Smooth muscle cell (in vitro differentiated cells): ENCODE results near the gene C10orf90. TPM values are rescaled to one million over a fixed set of nuclear protein-coding genes. Genes with fewer than 3 reads are reported as not detected.

ENCODE experiments used
- DNase-seq: peaks from one replicate; lab custom pipeline; 2025; ENCODE audit not compliant: unreplicated experiment; lab: John Stamatoyannopoulos, UW
- H2AFZ ChIP-seq: fragments of 200-600 bp; sonication (generic); 2 replicates; pipeline ENCODE4 v1.6.0; 2016; ENCODE audit warnings: antibody characterized with exemption, low read depth, mild to moderate bottlenecking
- H3F3A ChIP-seq: fragments of 200-600 bp; sonication (generic); 2 replicates; pipeline ENCODE4 v1.6.0; 2017; ENCODE audit warnings: antibody characterized with exemption, low read depth
- H3K27ac ChIP-seq: fragments of 200-600 bp; sonication (generic); 2 replicates; pipeline ENCODE4 v1.5.1; 2016; ENCODE audit warnings: low read depth, mild to moderate bottlenecking
- H3K27me3 ChIP-seq: fragments of 200-600 bp; sonication (generic); 2 replicates; pipeline ENCODE4 v1.6.1; 2016; ENCODE audit warnings: low read depth, mild to moderate bottlenecking
- H3K36me3 ChIP-seq: fragments of 200-600 bp; sonication (generic); 2 replicates; pipeline ENCODE4 v1.5.1; 2016; ENCODE audit warnings: low read depth
- H3K4me1 ChIP-seq: fragments of 200-600 bp; sonication (generic); 2 replicates; pipeline ENCODE4 v1.5.1; 2016; ENCODE audit warnings: low read depth
- H3K4me2 ChIP-seq: fragments of 200-600 bp; sonication (generic); 2 replicates; pipeline ENCODE4 v1.6.0; 2016; ENCODE audit warnings: mild to moderate bottlenecking
- H3K4me3 ChIP-seq: fragments of 200-600 bp; sonication (generic); 2 replicates; pipeline ENCODE4 v1.5.1; 2016; ENCODE audit warnings: mild to moderate bottlenecking
- H3K79me2 ChIP-seq: fragments of 200-600 bp; sonication (generic); 2 replicates; pipeline ENCODE4 v1.6.0; 2016; ENCODE audit warnings: low read depth, mild to moderate bottlenecking
- H3K9ac ChIP-seq: fragments of 200-600 bp; sonication (generic); 2 replicates; pipeline ENCODE4 v1.6.0; 2016; ENCODE audit warnings: low read depth
- H3K9me3 ChIP-seq: fragments of 200-600 bp; sonication (generic); replicated peaks from 2 replicates; pipeline ENCODE4 v1.5.1; 2016; ENCODE audit warnings: low read depth
- H4K20me1 ChIP-seq: fragments of 200-600 bp; sonication (generic); 2 replicates; pipeline ENCODE4 v1.6.0; 2016; ENCODE audit warnings: low read depth
- WGBS: methylation state at CpG from one replicate; pipeline ENCODE4 v1.1.7; 2016; ENCODE audit warnings: low lambda C conversion rate; 5-methylcytosine and 5-hydroxymethylcytosine counted together
- polyA plus RNA-seq: library from polyadenylated mRNA; unstranded; fragments of >200 nt; fragmentation: Nextera tagmentation; extraction: Ambion mirVana; gene quantifications from 2 replicates; pipeline ENCODE4 v1.2.1, GENCODE V29; 2016
- total RNA-seq: library from RNA; depleted of rRNA; stranded (reverse); fragments of >200 nt; gene quantifications from 2 replicates; pipeline ENCODE4 v1.2.3, GENCODE V29; 2014
- TF ChIP-seq, protein P1 (sequence below): fragments of 200-600 bp; sonication (generic); IDR thresholded peaks from 2 replicates; pipeline ENCODE4 v1.5.1; 2017; ENCODE audit warnings: borderline replicate concordance, mild to moderate bottlenecking, antibody characterized with exemption; ENCODE audit not compliant: insufficient read depth, poor library complexity, severe bottlenecking

C10orf90 gene
- total and polyA plus RNA-seq, 2 experiments from 2014 or later: 0.10 to 1.8 TPM

GRCh38 chr10:126675656-126676438 lies 5.4 kb upstream of the C10orf90 start:
- Histone ChIP-seq H3F3A (no peaks in the 10 kb centered on the region), H2AFZ (no peak overlapping the region), H3K27me3 (no peaks in the 10 kb centered on the region), H3K36me3 (no peaks in the 10 kb centered on the region), H3K27ac (no peak overlapping the region), H3K4me1 (no peaks in the 10 kb centered on the region), H3K9ac (no peak overlapping the region), H3K4me2 (no peak overlapping the region), H3K79me2 (no peaks in the 10 kb centered on the region), H4K20me1 (no peaks in the 10 kb centered on the region), H3K4me3 (no peak overlapping the region), H3K9me3 (no peaks in the 10 kb centered on the region)
- TF ChIP-seq, protein P1, sequence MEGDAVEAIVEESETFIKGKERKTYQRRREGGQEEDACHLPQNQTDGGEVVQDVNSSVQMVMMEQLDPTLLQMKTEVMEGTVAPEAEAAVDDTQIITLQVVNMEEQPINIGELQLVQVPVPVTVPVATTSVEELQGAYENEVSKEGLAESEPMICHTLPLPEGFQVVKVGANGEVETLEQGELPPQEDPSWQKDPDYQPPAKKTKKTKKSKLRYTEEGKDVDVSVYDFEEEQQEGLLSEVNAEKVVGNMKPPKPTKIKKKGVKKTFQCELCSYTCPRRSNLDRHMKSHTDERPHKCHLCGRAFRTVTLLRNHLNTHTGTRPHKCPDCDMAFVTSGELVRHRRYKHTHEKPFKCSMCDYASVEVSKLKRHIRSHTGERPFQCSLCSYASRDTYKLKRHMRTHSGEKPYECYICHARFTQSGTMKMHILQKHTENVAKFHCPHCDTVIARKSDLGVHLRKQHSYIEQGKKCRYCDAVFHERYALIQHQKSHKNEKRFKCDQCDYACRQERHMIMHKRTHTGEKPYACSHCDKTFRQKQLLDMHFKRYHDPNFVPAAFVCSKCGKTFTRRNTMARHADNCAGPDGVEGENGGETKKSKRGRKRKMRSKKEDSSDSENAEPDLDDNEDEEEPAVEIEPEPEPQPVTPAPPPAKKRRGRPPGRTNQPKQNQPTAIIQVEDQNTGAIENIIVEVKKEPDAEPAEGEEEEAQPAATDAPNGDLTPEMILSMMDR: no peak
- 93% methylated on average over 7 of the region's 7 CpGs for WGBS
- DNase-seq: no peak

GRCh38 chr10:126674741-126675515 lies 4.4 kb upstream of the C10orf90 start:
- DNase-seq: no peak
- Histone ChIP-seq H3K4me1 (no peaks in the 10 kb centered on the region), H3K36me3 (no peaks in the 10 kb centered on the region), H4K20me1 (no peaks in the 10 kb centered on the region), H3K9me3 (no peaks in the 10 kb centered on the region), H3K27me3 (no peaks in the 10 kb centered on the region), H2AFZ (no peak overlapping the region), H3K79me2 (no peaks in the 10 kb centered on the region), H3K9ac (no peak overlapping the region), H3K27ac (no peak overlapping the region), H3K4me2 (no peak overlapping the region), H3F3A (no peaks in the 10 kb centered on the region), H3K4me3 (no peak overlapping the region)
- TF ChIP-seq, protein P1: no peak
- 92% methylated on average over 6 of the region's 6 CpGs for WGBS

DNA sequence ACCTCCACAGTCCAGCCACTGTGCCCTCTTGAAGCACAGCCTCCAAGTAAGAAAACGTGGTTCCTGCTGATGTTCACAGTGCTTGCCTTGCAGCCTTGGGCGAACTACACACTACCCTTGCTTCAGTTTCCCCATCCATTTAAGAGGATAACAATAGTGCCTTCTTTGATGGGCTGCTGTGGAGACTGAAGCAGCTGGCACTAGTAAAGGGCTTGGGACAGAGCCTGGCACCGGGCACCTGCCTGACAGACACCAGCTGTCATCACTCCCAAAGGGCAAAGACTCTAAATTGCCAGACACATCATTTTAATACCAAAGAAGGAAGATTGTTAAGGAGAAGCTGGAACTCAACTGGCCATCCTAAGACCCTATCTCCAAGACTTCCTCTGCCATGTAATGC lies 3.1 kb upstream of the C10orf90 start:
- H3F3A ChIP-seq: no peaks in the 10 kb centered on the region
- H2AFZ ChIP-seq: no peak overlapping the region
- H3K27ac ChIP-seq: no peak overlapping the region
- 92% methylated on average over 3 of the region's 3 CpGs for WGBS
- no peak overlapping the region for H3K4me3 ChIP-seq
- H3K4me2 ChIP-seq: no peak overlapping the region
- no peaks in the 10 kb centered on the region for H3K36me3 ChIP-seq
- H3K4me1 ChIP-seq: no peaks in the 10 kb centered on the region
- H3K9ac ChIP-seq: no peak overlapping the region
- no peaks in the 10 kb centered on the region for H4K20me1 ChIP-seq
- TF ChIP-seq, protein P1: no peak
- no peak for DNase-seq
- no peaks in the 10 kb centered on the region for H3K9me3 ChIP-seq
- H3K27me3 ChIP-seq: no peaks in the 10 kb centered on the region
- H3K79me2 ChIP-seq: no peaks in the 10 kb centered on the region
